GM13977 (cell line): Measurements from ENCODE around the gene NCAM1.

Experiments
- DNase-seq: peaks from one replicate; pipeline ENCODE4 v3.0.0; 2012; ENCODE audit warnings: low spot score
- in situ Hi-C: fragments of 300-500 bp; cut with MboI; formaldehyde crosslinking; loops from one replicate; pipeline ENCODE4 v1.12.0; 2022; ENCODE audit warnings: low sequenced_read_pairs, low pct_unique_long_range_greater_than_20kb, mixed read lengths, inconsistent platforms; ENCODE audit not compliant: unreplicated experiment
- TF ChIP-seq, protein P1 (sequence below): IDR thresholded peaks from 2 replicates; pipeline ENCODE4 v1.5.1; 2012; ENCODE audit warnings: mild to moderate bottlenecking, control low read depth; ENCODE audit not compliant: insufficient read depth; ENCODE audit errors: extremely low read depth, missing control alignments

The NCAM1 gene

DNA sequence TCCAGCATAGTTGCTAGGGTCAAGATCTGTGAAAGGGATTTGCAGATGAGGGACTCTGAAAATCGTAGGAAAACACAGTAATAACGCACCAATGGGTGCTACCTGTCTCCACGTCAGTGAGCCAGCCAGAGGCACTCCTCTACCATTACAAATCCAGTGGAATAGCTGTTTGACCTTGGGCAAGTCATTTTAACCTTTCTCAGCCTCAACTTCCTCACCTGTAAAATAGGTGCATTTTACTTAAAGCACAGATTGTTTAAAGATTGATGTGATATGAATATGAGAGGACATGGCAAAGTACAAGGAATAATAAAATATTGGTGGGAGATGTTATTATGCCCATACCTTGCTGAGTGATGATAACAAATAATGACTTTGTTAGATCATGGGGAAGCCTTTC, 205.1 kb downstream of the NCAM1 start:
- DNase-seq: no peak
- in situ Hi-C loops: no loop called here
- TF ChIP-seq, protein P1, sequence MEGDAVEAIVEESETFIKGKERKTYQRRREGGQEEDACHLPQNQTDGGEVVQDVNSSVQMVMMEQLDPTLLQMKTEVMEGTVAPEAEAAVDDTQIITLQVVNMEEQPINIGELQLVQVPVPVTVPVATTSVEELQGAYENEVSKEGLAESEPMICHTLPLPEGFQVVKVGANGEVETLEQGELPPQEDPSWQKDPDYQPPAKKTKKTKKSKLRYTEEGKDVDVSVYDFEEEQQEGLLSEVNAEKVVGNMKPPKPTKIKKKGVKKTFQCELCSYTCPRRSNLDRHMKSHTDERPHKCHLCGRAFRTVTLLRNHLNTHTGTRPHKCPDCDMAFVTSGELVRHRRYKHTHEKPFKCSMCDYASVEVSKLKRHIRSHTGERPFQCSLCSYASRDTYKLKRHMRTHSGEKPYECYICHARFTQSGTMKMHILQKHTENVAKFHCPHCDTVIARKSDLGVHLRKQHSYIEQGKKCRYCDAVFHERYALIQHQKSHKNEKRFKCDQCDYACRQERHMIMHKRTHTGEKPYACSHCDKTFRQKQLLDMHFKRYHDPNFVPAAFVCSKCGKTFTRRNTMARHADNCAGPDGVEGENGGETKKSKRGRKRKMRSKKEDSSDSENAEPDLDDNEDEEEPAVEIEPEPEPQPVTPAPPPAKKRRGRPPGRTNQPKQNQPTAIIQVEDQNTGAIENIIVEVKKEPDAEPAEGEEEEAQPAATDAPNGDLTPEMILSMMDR: no peak

DNA sequence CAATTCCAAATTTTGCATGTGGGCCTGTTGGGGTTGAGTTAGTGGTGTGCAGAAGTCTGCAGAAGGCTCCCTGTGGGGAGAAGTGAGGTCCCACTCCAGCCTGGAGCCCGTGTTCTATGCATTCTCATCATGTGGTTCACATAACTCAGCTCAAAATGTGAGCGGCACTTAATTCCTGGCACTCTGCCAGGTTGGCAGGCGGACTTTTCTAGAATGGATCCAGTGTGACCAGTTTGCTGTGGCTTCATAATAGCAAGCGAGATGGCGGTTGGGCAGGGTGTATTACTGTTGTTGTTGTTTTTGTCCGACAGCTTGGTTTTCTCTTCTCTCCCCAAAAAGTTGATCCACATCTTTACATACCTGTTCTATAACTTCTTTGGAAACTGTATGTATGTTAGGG, 206.4 kb downstream of the NCAM1 start:
- TF ChIP-seq, protein P1: no peak
- DNase-seq: no peak
- in situ Hi-C loops: no loop called here

DNA sequence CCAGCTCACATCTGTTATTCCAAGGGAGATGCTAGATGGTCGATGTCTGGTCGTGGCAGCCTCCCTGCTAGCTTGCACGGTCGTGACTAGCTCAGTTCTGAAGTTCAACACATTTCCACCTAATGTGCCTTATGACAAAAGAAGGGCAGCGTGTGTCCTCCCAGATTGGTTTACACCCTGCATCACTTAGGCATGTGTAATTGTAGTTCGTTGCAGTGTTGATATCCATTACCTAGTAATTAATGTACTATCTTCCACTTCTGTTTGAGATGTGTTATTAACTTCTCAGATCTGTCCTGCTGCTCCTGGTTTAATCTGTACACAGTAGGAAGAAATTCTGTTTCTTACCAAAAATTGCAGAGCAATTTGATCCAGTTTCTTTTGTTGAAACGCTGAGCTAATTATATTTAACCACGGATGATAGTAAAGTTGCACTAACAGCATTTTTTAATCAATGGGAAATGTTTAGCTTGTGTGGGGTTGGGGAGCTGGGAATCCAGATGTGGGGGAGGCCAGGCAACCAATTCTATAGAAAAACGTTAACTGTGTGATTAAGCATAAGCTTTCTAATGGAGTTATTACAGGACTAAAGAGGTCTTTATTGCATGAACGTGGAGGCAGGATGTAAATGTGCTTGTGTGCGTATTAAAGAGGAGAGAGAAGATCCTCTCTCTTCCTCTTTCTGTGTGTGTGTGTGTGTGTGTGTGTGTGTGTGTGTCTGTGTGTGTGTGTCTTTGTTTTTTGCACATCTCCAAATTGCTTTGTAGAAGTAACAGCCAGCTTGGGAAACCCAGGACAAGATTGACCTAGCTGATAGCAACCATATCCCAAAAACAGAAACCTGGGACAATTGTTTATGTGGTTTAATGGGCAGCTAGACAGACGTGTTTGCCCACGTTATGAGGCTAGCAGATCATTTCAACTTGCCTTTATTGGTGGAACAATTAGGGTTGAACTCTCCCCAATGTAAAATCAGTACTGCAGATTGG, 207.4 kb downstream of the NCAM1 start:
- in situ Hi-C loops: no loop called here
- TF ChIP-seq, protein P1: no peak
- no peak for DNase-seq

DNA sequence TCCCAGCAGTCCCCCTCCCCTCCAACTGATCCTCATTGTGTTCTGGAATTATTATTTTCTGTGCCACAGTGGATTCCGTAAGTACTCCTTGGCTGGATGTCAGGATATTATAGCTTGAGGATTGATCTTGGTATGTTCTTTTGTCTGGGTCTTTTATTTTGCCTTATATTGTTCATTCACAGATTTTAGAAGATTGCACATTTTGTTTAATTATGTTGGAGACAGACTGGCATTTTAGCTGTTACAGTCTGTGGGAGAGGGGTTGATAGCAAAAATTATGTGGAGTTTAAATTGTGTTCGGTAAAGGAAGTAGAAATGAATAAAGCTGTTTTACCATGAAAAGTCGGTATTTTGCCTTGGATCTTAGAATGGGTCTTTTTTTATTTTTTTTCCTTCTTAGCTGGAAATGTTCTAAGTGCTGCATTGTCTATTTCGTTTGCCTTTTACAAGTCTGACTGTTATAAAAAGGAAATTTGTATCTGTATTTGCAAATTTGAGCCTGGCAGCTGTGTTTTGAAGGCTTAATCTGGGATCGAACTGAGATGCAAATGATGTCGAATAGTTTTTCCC, 211.2 kb downstream of the NCAM1 start:
- in situ Hi-C loops: no loop called here
- DNase-seq: no peak
- TF ChIP-seq, protein P1: no peak

DNA sequence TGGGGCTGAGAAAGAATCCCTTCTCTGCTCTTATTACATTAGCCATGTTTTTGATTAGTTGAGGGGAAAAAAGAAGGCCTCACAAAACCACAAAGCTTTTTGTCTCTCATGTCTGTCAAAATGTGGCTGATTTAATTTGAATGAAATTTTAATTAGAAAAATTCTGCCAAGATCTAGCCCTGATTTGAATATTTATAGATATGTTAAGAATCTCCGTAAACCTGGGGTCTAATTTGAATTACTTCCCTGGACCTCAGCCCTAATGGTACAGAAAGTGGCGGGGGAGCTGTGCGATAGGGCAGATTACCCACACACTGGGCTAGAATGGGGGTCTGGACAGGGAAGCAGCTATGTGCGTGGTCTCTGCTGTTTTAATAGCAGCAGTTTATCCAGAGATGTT, 211.9 kb downstream of the NCAM1 start:
- no peak for DNase-seq
- in situ Hi-C loops: no loop called here
- TF ChIP-seq, protein P1: no peak

DNA sequence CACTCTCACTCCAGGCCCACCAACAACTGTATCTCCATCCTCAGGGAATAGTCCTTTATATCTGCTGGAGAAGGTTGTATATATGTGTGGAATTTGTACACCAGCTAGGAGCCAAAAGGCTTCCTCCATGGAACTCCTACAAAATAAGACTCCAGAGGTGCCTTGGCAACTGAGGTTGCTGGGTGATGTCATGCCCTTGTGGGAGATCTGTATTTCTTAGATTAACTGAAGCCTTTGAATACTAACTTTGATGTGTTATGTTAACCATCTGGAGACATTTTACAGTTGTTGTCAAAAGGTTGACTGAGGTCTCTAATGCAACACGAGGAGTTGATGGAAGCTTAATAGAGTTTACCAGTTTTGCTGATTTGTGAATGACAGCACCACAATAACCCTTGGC, 213.7 kb downstream of the NCAM1 start:
- TF ChIP-seq, protein P1: no peak
- no peak for DNase-seq
- in situ Hi-C loops: no loop called here
